DND-41 (cell line): ENCODE data around the gene SMYD4.

Experiments
- EZH2 ChIP-seq: IDR thresholded peaks from 3 replicates; pipeline ENCODE4 v1.6.1; 2012; ENCODE audit warnings: borderline replicate concordance, low read depth, mild to moderate bottlenecking, moderate library complexity, low read length, inconsistent platforms; ENCODE audit not compliant: severe bottlenecking
- TF ChIP-seq, protein P1 (sequence below): IDR thresholded peaks from 2 replicates; pipeline ENCODE4 v1.5.1; 2012; ENCODE audit warnings: borderline replicate concordance, low read length, moderate library complexity, mild to moderate bottlenecking; ENCODE audit not compliant: poor library complexity, severe bottlenecking; ENCODE audit errors: extremely low read depth

DNA sequence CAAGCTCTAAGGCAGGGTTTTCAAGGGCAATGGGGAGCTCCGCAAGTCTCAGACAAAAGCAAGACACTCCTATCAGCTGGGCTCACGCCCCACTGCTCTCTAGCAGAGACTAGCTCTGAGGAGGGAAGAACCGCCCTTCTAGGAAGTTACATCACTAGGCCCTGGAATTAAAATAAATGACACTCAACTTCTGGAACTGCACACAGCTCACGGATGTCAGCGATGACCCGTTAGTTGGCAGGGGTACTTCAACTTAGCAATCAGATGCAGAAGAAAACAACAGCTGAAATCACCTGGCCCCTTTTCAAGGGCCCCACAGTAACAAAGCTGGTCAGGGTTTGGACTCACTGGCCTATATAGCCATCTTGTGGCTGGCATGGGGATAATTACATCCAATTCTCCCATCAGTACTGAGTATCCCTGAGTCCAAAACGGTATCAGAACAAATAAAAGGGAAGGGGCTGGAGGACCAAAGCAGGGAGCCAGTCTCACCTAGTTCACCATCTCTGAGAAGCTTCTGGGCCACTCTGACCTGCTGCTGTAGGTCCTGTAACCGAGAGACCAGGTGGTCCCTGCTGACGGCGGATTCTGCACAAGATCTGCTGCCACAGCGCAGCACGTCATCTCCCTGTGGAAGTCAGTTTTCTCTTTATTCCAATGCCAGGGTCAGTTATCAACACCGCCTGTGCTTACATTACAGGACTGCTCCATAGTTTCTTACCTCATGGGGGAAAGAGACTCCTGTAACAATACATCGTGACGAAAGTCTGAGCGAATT, 45.7 kb downstream of the SMYD4 start:
- TF ChIP-seq, protein P1, sequence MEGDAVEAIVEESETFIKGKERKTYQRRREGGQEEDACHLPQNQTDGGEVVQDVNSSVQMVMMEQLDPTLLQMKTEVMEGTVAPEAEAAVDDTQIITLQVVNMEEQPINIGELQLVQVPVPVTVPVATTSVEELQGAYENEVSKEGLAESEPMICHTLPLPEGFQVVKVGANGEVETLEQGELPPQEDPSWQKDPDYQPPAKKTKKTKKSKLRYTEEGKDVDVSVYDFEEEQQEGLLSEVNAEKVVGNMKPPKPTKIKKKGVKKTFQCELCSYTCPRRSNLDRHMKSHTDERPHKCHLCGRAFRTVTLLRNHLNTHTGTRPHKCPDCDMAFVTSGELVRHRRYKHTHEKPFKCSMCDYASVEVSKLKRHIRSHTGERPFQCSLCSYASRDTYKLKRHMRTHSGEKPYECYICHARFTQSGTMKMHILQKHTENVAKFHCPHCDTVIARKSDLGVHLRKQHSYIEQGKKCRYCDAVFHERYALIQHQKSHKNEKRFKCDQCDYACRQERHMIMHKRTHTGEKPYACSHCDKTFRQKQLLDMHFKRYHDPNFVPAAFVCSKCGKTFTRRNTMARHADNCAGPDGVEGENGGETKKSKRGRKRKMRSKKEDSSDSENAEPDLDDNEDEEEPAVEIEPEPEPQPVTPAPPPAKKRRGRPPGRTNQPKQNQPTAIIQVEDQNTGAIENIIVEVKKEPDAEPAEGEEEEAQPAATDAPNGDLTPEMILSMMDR = peak; percentile 30
- no peak for TF ChIP-seq EZH2
